ENCODE data around the gene MAFG.

GRCh38 chr17:81905993-81906392 is 21.5 kb downstream of the MAFG start:
- no peak for TF ChIP-seq CTCF (IDR thresholded peaks at IDR 0.05)
- TF ChIP-seq POLR2A (IDR thresholded peaks at IDR 0.05) = no peak

Measured in Peyer's patch (tissue), 4 donors.